Endodermal cell (in vitro differentiated cells): Measurements from ENCODE around the gene ALOXE3. TPM values are rescaled to one million over a fixed set of nuclear protein-coding genes. Genes with fewer than 3 reads are reported as not detected.

ENCODE experiments used
- DNase-seq: peaks from one replicate; pipeline ENCODE4 v3.0.0-alpha.2; 2017
- H3K27ac ChIP-seq: 2 replicates; pipeline ENCODE4 v1.5.1; 2013; ENCODE audit warnings: mild to moderate bottlenecking, low read depth, low read length, moderate library complexity
- H3K27me3 ChIP-seq: 2 replicates; pipeline ENCODE4 v1.6.1; 2013; ENCODE audit warnings: mild to moderate bottlenecking, low read length, moderate library complexity; ENCODE audit not compliant: insufficient read depth, control insufficient read depth, poor library complexity, severe bottlenecking
- H3K36me3 ChIP-seq: 2 replicates; pipeline ENCODE4 v1.7.0; 2013; ENCODE audit warnings: mild to moderate bottlenecking, low read length, moderate library complexity; ENCODE audit not compliant: control insufficient read depth, insufficient read depth
- H3K4me1 ChIP-seq: one replicate; pipeline ENCODE4 v1.7.0; 2013; ENCODE audit warnings: low read length; ENCODE audit not compliant: control insufficient read depth, insufficient read depth
- H3K4me3 ChIP-seq: 2 replicates; pipeline ENCODE4 v1.5.1; 2013; ENCODE audit warnings: mild to moderate bottlenecking, low read length, moderate library complexity
- H3K9ac ChIP-seq: 2 replicates; pipeline ENCODE4 v1.6.1; 2013; ENCODE audit warnings: mild to moderate bottlenecking, low read length, moderate library complexity; ENCODE audit not compliant: poor library complexity, severe bottlenecking; ENCODE audit errors: extremely low read depth
- H3K9me3 ChIP-seq: 2 replicates; pipeline ENCODE4 v1.6.1; 2013; ENCODE audit warnings: mild to moderate bottlenecking, low read length, moderate library complexity; ENCODE audit not compliant: control insufficient read depth
- H3K27ac Mint-ChIP-seq: 2 replicates; pipeline ENCODE4 v1.8.0; 2020; ENCODE audit warnings: mixed read lengths
- H3K27me3 Mint-ChIP-seq: 2 replicates; pipeline ENCODE4 v1.8.0; 2021; ENCODE audit warnings: mild to moderate bottlenecking, mixed read lengths; ENCODE audit not compliant: insufficient read depth
- H3K36me3 Mint-ChIP-seq: 2 replicates; pipeline ENCODE4 v1.8.0; 2020; ENCODE audit warnings: low read depth, mixed read lengths
- H3K4me1 Mint-ChIP-seq: 2 replicates; pipeline ENCODE4 v1.8.0; 2020; ENCODE audit warnings: mixed read lengths
- H3K4me3 Mint-ChIP-seq: 2 replicates; pipeline ENCODE4 v1.8.0; 2020; ENCODE audit warnings: mild to moderate bottlenecking, moderate library complexity, mixed read lengths
- H3K9me3 Mint-ChIP-seq: 2 replicates; pipeline ENCODE4 v1.8.0; 2020; ENCODE audit warnings: mild to moderate bottlenecking, mixed read lengths
- CTCF ChIP-seq: fragments of 200-600 bp; sonication (generic); conservative IDR thresholded peaks from 2 replicates; pipeline ENCODE4 v1.5.0; 2021; ENCODE audit warnings: antibody characterized with exemption, mild to moderate bottlenecking
- WGBS, 2 experiments: methylation state at CpG; one replicate each; pipeline versions ENCODE4 v1.1.5 to v1.1.7; 2013; ENCODE audit warnings: missing lambda C conversion rate in 2 of 2, mixed read lengths in 1 of 2; ENCODE audit not compliant: insufficient coverage in 1 of 2, insufficient read length in 1 of 2; 5-methylcytosine and 5-hydroxymethylcytosine counted together
- total RNA-seq, 2 donors: library from RNA; stranded (reverse); fragmentation: NEBNext Ultra II Directional in 1 of 2; extraction: Animal tissue kit (Norgen Biotek cat#: 25700) in 1 of 2; gene quantifications; 2 replicates in 1 of 2; 3 replicates in 1 of 2; pipeline ENCODE4 v1.2.1, GENCODE V29; 2021

Gene ALOXE3
- total RNA-seq, 2 donors from 2014 or later: 0.13 to 0.49 TPM

GRCh38 chr17:8105957-8106398, 12.3 kb downstream of the ALOXE3 start:
- 85 to 86% methylated on average over 4 to 5 of the region's 5 CpGs for WGBS, 2 experiments
- no peaks in the 10 kb centered on the region for H3K36me3 ChIP-seq
- H3K9me3 Mint-ChIP-seq: no peaks in the 10 kb centered on the region
- H3K4me3 Mint-ChIP-seq: no peak overlapping the region
- TF ChIP-seq CTCF: no peak
- no peak overlapping the region for H3K9ac ChIP-seq
- H3K27me3 Mint-ChIP-seq: peaks cover 64% of the 10 kb centered on the region
- DNase-seq: no peak
- H3K27ac ChIP-seq: no peak overlapping the region
- H3K4me3 ChIP-seq: no peak overlapping the region
- H3K27ac Mint-ChIP-seq: no peak overlapping the region
- H3K36me3 Mint-ChIP-seq: no peaks in the 10 kb centered on the region
- peaks cover 2% of the 10 kb centered on the region for H3K4me1 Mint-ChIP-seq
- peaks cover 40% of the 10 kb centered on the region for H3K27me3 ChIP-seq
- no peaks in the 10 kb centered on the region for H3K9me3 ChIP-seq
- no peaks in the 10 kb centered on the region for H3K4me1 ChIP-seq

- H3K4me3 Mint-ChIP-seq: no peak overlapping the region
Observed at GRCh38 chr17:8104911-8105310, 13.4 kb downstream of the ALOXE3 start.

GRCh38 chr17:8103549-8103948, 14.8 kb downstream of the ALOXE3 start:
- Mint-ChIP-seq H3K27me3 (peaks cover 44% of the 10 kb centered on the region), H3K36me3 (no peaks in the 10 kb centered on the region), H3K27ac (no peak overlapping the region), H3K4me1 (no peaks in the 10 kb centered on the region), H3K9me3 (no peaks in the 10 kb centered on the region), H3K4me3 (no peak overlapping the region)
- H3K4me1 ChIP-seq: no peaks in the 10 kb centered on the region
- no peaks in the 10 kb centered on the region for H3K36me3 ChIP-seq
- H3K4me3 ChIP-seq: no peak overlapping the region
- no peak overlapping the region for H3K27ac ChIP-seq
- TF ChIP-seq CTCF: no peak
- no peak overlapping the region for H3K9ac ChIP-seq
- H3K9me3 ChIP-seq: no peaks in the 10 kb centered on the region
- H3K27me3 ChIP-seq: peaks cover 18% of the 10 kb centered on the region
- 94 to 100% methylated on average over 1 to 4 of the region's 4 CpGs for WGBS, 2 experiments
- no peak for DNase-seq

More at GRCh38 chr17:8104911-8105310, 13.4 kb downstream of the ALOXE3 start:
- Mint-ChIP-seq H3K36me3 (no peaks in the 10 kb centered on the region), H3K4me1 (peaks cover 2% of the 10 kb centered on the region), H3K9me3 (no peaks in the 10 kb centered on the region), H3K27me3 (peaks cover 55% of the 10 kb centered on the region), H3K27ac (no peak overlapping the region)
- no peak overlapping the region for H3K9ac ChIP-seq
- no peak for TF ChIP-seq CTCF
- 84 to 100% methylated on average over 3 to 8 of the region's 8 CpGs for WGBS, 2 experiments
- no peak overlapping the region for H3K4me3 ChIP-seq
- no peak for DNase-seq
- H3K4me1 ChIP-seq: no peaks in the 10 kb centered on the region
- H3K27ac ChIP-seq: no peak overlapping the region
- H3K9me3 ChIP-seq: no peaks in the 10 kb centered on the region
- no peaks in the 10 kb centered on the region for H3K36me3 ChIP-seq
- peaks cover 30% of the 10 kb centered on the region for H3K27me3 ChIP-seq
